GM12878 (cell line): Measurements from ENCODE around the gene TMEM114. TPM values are rescaled to one million over a fixed set of nuclear protein-coding genes. Genes with fewer than 3 reads are reported as not detected.

Experiments
- ATAC-seq: fragments of 200-7000 bp; cut with Tn5 transposase; 3 replicates; pipeline ENCODE4 v1.9.1; 2020; ENCODE audit warnings: mild to moderate bottlenecking, moderate library complexity
- BruUV-seq: library from RNA; stranded (reverse); fragments of 400-500 nt; replicated peaks from 2 replicates; lab custom pipeline; 2021; lab: Mats Ljungman, UMichigan
- CTCF ChIA-PET: fragments of 300-600 bp; sonication (Branson Sonifier 250); formaldehyde crosslinking; extraction: SDS; loops from one replicate; lab custom pipeline; 2021; ENCODE audit warnings: inconsistent platforms; lab: Yijun Ruan, JAX
- POLR2A ChIA-PET: fragments of 350-600 bp; formaldehyde crosslinking; extraction: SDS; loops from one replicate; lab custom pipeline; 2021; ENCODE audit warnings: inconsistent platforms; lab: Charles Lee
- RAD21 ChIA-PET: fragments of 300-600 bp; sonication (Branson Sonifier 250); formaldehyde crosslinking; loops from one replicate; lab custom pipeline; 2023; ENCODE audit warnings: antibody characterized with exemption; ENCODE audit not compliant: unreplicated experiment; lab: Charles Lee
- SMC1A ChIA-PET: fragments of 300-600 bp; sonication (Branson Sonifier 250); formaldehyde crosslinking; loops from one replicate; lab custom pipeline; 2023; ENCODE audit not compliant: unreplicated experiment, uncharacterized antibody; lab: Charles Lee
- DNase-seq: peaks from one replicate; pipeline ENCODE4 v3.0.0-alpha.2; 2011; ENCODE audit warnings: low read depth, low spot score
- FAIRE-seq: peaks from 3 replicates; lab custom pipeline; 2011; peaks lifted over from hg19 to GRCh38; lab: Jason Lieb, UNC
- H2AFZ ChIP-seq: 2 replicates; pipeline ENCODE4 v1.6.0; 2011; ENCODE audit warnings: low read depth, low read length, control low read depth; ENCODE audit not compliant: control insufficient read depth
- H3K27ac ChIP-seq: 2 replicates; pipeline ENCODE4 v1.5.1; 2011; ENCODE audit warnings: control low read depth; ENCODE audit not compliant: control insufficient read depth, insufficient read depth
- H3K27me3 ChIP-seq, 2 experiments: replicated peaks in 1 of 2; 2 replicates each; pipeline versions ENCODE4 v1.6.0 to v1.6.1; 2011; ENCODE audit warnings: low read length in 1 of 2; ENCODE audit not compliant: control insufficient read depth in 2 of 2, insufficient read depth in 2 of 2
- H3K36me3 ChIP-seq, 2 experiments: 2 replicates each; pipeline ENCODE4 v1.5.1; 2011; ENCODE audit warnings: low read length in 1 of 2; ENCODE audit not compliant: control insufficient read depth in 2 of 2, insufficient read depth in 2 of 2
- H3K4me1 ChIP-seq: 2 replicates; pipeline ENCODE4 v1.6.1; 2011; ENCODE audit warnings: mild to moderate bottlenecking, low read length, moderate library complexity, mixed read lengths; ENCODE audit not compliant: control insufficient read depth, insufficient read depth
- H3K4me2 ChIP-seq: 2 replicates; pipeline ENCODE4 v1.6.0; 2011; ENCODE audit warnings: control low read depth; ENCODE audit not compliant: control insufficient read depth, insufficient read depth
- H3K4me3 ChIP-seq: fragments of 200-600 bp; sonication (generic); 2 replicates; pipeline ENCODE4 v1.5.1; 2016
- H3K79me2 ChIP-seq: 2 replicates; pipeline ENCODE4 v1.6.0; 2011; ENCODE audit warnings: low read length; ENCODE audit not compliant: control insufficient read depth, insufficient read depth
- H3K9ac ChIP-seq: 2 replicates; pipeline ENCODE4 v1.8.0; 2011; ENCODE audit warnings: low read length, control low read depth, mixed read lengths; ENCODE audit not compliant: control insufficient read depth, insufficient read depth
- H3K9me3 ChIP-seq: replicated peaks from 3 replicates; pipeline ENCODE4 v1.5.1; 2011; ENCODE audit warnings: mild to moderate bottlenecking, low read length; ENCODE audit not compliant: control insufficient read depth, insufficient read depth
- H4K20me1 ChIP-seq: 2 replicates; pipeline ENCODE4 v1.6.0; 2011; ENCODE audit not compliant: control insufficient read depth, insufficient read depth
- BCL11A ChIP-seq: IDR thresholded peaks from 2 replicates; pipeline ENCODE4 v1.6.1; 2011; ENCODE audit warnings: low read depth, low read length
- ESRRA ChIP-seq: IDR thresholded peaks from 2 replicates; pipeline ENCODE4 v1.6.1; 2012; ENCODE audit warnings: mild to moderate bottlenecking, low read length, improper control_type of control experiment
- FOS ChIP-seq: IDR thresholded peaks from 3 replicates; pipeline ENCODE4 v1.6.1; 2011; ENCODE audit warnings: borderline replicate concordance; ENCODE audit not compliant: insufficient read length; ENCODE audit errors: extremely low read depth
- GATAD2B ChIP-seq: fragments of 450-650 bp; conservative IDR thresholded peaks from 2 replicates; pipeline ENCODE4 v1.6.1; 2017; ENCODE audit warnings: low read depth, mild to moderate bottlenecking, moderate library complexity
- IRF5 ChIP-seq: fragments of 450-650 bp; IDR thresholded peaks from 2 replicates; pipeline ENCODE4 v1.6.1; 2017; ENCODE audit warnings: borderline replicate concordance
- JUNB ChIP-seq: IDR thresholded peaks from 2 replicates; pipeline ENCODE4 v1.6.1; 2016; ENCODE audit warnings: antibody characterized with exemption, mild to moderate bottlenecking
- JUND ChIP-seq: IDR thresholded peaks from 2 replicates; pipeline ENCODE4 v1.6.1; 2012; ENCODE audit warnings: low read depth, mild to moderate bottlenecking, low read length, improper control_type of control experiment, moderate library complexity
- MEF2B ChIP-seq: fragments of 450-650 bp; IDR thresholded peaks from 2 replicates; pipeline ENCODE4 v1.6.1; 2018; ENCODE audit warnings: mild to moderate bottlenecking, moderate library complexity; ENCODE audit not compliant: partially characterized antibody, poor library complexity, severe bottlenecking
- POU2F2 ChIP-seq: IDR thresholded peaks from 3 replicates; pipeline ENCODE4 v1.6.1; 2011; ENCODE audit warnings: low read depth, mild to moderate bottlenecking, low read length, borderline replicate concordance
- RFX5 ChIP-seq: IDR thresholded peaks from 2 replicates; pipeline ENCODE4 v1.6.1; 2011; ENCODE audit warnings: low read depth, low read length, improper control_type of control experiment
- SMAD5 ChIP-seq: IDR thresholded peaks from 2 replicates; pipeline ENCODE4 v1.6.1; 2016; ENCODE audit warnings: antibody characterized with exemption, low read depth
- SREBF2 ChIP-seq: IDR thresholded peaks from 2 replicates; pipeline ENCODE4 v1.6.1; 2012; ENCODE audit warnings: mild to moderate bottlenecking, low read length
- TCF7 ChIP-seq: IDR thresholded peaks from 2 replicates; pipeline ENCODE4 v1.6.1; 2014; ENCODE audit warnings: antibody characterized with exemption, borderline replicate concordance
- ZBTB40 ChIP-seq: fragments of 450-650 bp; IDR thresholded peaks from 2 replicates; pipeline ENCODE4 v1.6.1; 2016; ENCODE audit warnings: mild to moderate bottlenecking, moderate library complexity, borderline replicate concordance
- ZNF384 ChIP-seq: IDR thresholded peaks from 2 replicates; pipeline ENCODE4 v1.6.1; 2012; ENCODE audit warnings: low read depth, mild to moderate bottlenecking, low read length, improper control_type of control experiment, borderline replicate concordance
- WGBS: methylation state at CpG from one replicate; pipeline ENCODE4 v1.1.6; 2016; ENCODE audit warnings: low lambda C conversion rate; ENCODE audit not compliant: insufficient replicate concordance, insufficient coverage; ENCODE audit errors: missing lambda C conversion rate; 5-methylcytosine and 5-hydroxymethylcytosine counted together
- in situ Hi-C: fragments of 300-500 bp; cut with MboI; formaldehyde crosslinking; loops from 9 replicates; pipeline ENCODE4 v1.14.3; 2018; ENCODE audit warnings: mixed read lengths
- intact Hi-C: fragments of 100-400 bp; cut with micrococcal nuclease; formaldehyde crosslinking; loops from one replicate; pipeline ENCODE4 v1.14.2; 2022; ENCODE audit not compliant: unreplicated experiment
- polyA plus RNA-seq, 11 experiments: library from polyadenylated mRNA; depleted of rRNA in 4 of 11; unstranded in 6 of 11; stranded (reverse) in 5 of 11; fragments of >200 nt; fragmentation: Nextera tagmentation in 4 of 11; fragmentation: Illumina TruSeq in 1 of 11; extraction: Ambion mirVana in 4 of 11; extraction: Trizol in 1 of 11; gene quantifications; 1 replicate in 1 of 11; 2 replicates in 10 of 11; pipeline versions ENCODE4 v1.2.1 to v1.2.3, GENCODE V29; 2011 to 2016; ENCODE audit warnings: inconsistent platforms in 2 of 11, missing spikeins in 2 of 11, low read depth in 1 of 11
- total RNA-seq, 4 experiments: library from RNA; depleted of rRNA in 3 of 4; stranded (reverse); fragments of >200 nt in 3 of 4; fragmentation: Illumina TruSeq in 1 of 4; extraction: Trizol in 1 of 4; gene quantifications; 2 replicates each; pipeline versions ENCODE4 v1.2.1 to v1.2.3, GENCODE V29; 2013 to 2021

TMEM114 gene
- total and polyA plus RNA-seq, 10 of the 15 experiments (the other 5 are each of a cell fraction or from before 2014, with no cell fraction given), result not detected

GRCh38 chr16:8555400-8555799 is 34.9 kb downstream of the TMEM114 start (continued):
- no peak for TF ChIP-seq IRF5
- no peak for TF ChIP-seq ZBTB40
- no peak for TF ChIP-seq GATAD2B
- TF ChIP-seq MEF2B, result no peak

GRCh38 chr16:8554881-8555280 is 35.4 kb downstream of the TMEM114 start:
- ChIA-PET SMC1A (interaction anchor here (1.4 kb wide), 1 partner anchor 13 kb away, joined by 3 read pairs; no protein-coding TSS in a partner anchor), POLR2A (interaction anchor here (0.6 kb wide), 1 partner anchor 196 kb away, joined by 7 read pairs; no protein-coding TSS in a partner anchor), RAD21 (no interaction called here), CTCF (interaction anchor here (1.2 kb wide), 1 partner anchor 149 kb away, joined by 3 read pairs; no protein-coding TSS in a partner anchor)
- Histone ChIP-seq H3K4me1 (no peaks in the 10 kb centered on the region), H3K4me3 (no peak overlapping the region), H3K79me2 (no peaks in the 10 kb centered on the region), H3K9me3 (no peaks in the 10 kb centered on the region), H4K20me1 (no peaks in the 10 kb centered on the region), H3K36me3 (no peaks in the 10 kb centered on the region), H3K27me3 (no peaks in the 10 kb centered on the region), H3K4me2 (no peak overlapping the region), H3K9ac (no peak overlapping the region), H2AFZ (no peak overlapping the region), H3K27ac (no peak overlapping the region)
- no TSS peak for BruUV-seq
- FAIRE-seq (no peak), ATAC-seq (no peak), DNase-seq (no peak)
- WGBS, result 0% methylated on average over 2 of the region's 2 CpGs
- in situ Hi-C loops, result no loop called here
- intact Hi-C loops, result no loop called here
- TF ChIP-seq POU2F2, result no peak
- no peak for TF ChIP-seq SREBF2
- TF ChIP-seq RFX5, result no peak
- TF ChIP-seq ZBTB40, result no peak
- TF ChIP-seq BCL11A, result no peak
- TF ChIP-seq ZNF384, result no peak
- TF ChIP-seq JUND, result no peak
- no peak for TF ChIP-seq ESRRA
- TF ChIP-seq JUNB, result no peak
- no peak for TF ChIP-seq TCF7
- no peak for TF ChIP-seq FOS
- TF ChIP-seq SMAD5, result no peak
